OCI-LY7 (cell line): ENCODE measurements around the gene GCM1. TPM values are rescaled to one million over a fixed set of nuclear protein-coding genes. Genes with fewer than 3 reads are reported as not detected.

Experiments used
- BruUV-seq: library from RNA; stranded (reverse); fragments of 400-500 nt; replicated peaks from 2 replicates; lab custom pipeline; 2021; lab: Mats Ljungman, UMichigan
- CTCF ChIA-PET: fragments of 300-600 bp; sonication (Branson Sonifier 250); formaldehyde crosslinking; loops from one replicate; lab custom pipeline; 2022; ENCODE audit warnings: antibody characterized with exemption; ENCODE audit not compliant: unreplicated experiment; lab: Charles Lee
- POLR2A ChIA-PET: fragments of 300-600 bp; sonication (Branson Sonifier 250); formaldehyde crosslinking; loops from one replicate; lab custom pipeline; 2022; ENCODE audit warnings: antibody characterized with exemption; lab: Charles Lee
- DNase-seq: peaks from one replicate; pipeline ENCODE4 v3.0.0-alpha.2; 2015; ENCODE audit warnings: low spot score
- H2AFZ ChIP-seq: fragments of 200-600 bp; sonication (generic), shearing (Covaris generic); 2 replicates; pipeline ENCODE4 v1.6.1; 2014; ENCODE audit warnings: mild to moderate bottlenecking, antibody characterized with exemption, low read length, moderate library complexity
- H3K27ac ChIP-seq: fragments of 200-600 bp; sonication (generic); 2 replicates; pipeline ENCODE4 v1.5.1; 2014; ENCODE audit warnings: mixed run types, low read depth, mild to moderate bottlenecking, moderate library complexity, low read length, inconsistent platforms; ENCODE audit not compliant: poor library complexity, severe bottlenecking
- H3K36me3 ChIP-seq: fragments of 200-600 bp; sonication (generic); 2 replicates; pipeline ENCODE4 v1.6.1; 2014; ENCODE audit warnings: mild to moderate bottlenecking, antibody characterized with exemption, low read length, moderate library complexity, mixed read lengths; ENCODE audit not compliant: insufficient read depth
- H3K4me1 ChIP-seq: fragments of 200-600 bp; sonication (generic); 2 replicates; pipeline ENCODE4 v1.5.1; 2014; ENCODE audit warnings: mild to moderate bottlenecking, low read length; ENCODE audit not compliant: insufficient read depth, poor library complexity, severe bottlenecking
- H3K4me2 ChIP-seq: fragments of 200-600 bp; sonication (generic); 2 replicates; pipeline ENCODE4 v1.6.1; 2014; ENCODE audit warnings: mild to moderate bottlenecking, low read length
- H3K4me3 ChIP-seq: fragments of 200-600 bp; sonication (generic); 2 replicates; pipeline ENCODE4 v1.5.1; 2014; ENCODE audit warnings: mild to moderate bottlenecking, low read depth, low read length; ENCODE audit not compliant: poor library complexity, severe bottlenecking
- H3K79me2 ChIP-seq: fragments of 200-600 bp; sonication (generic); 2 replicates; pipeline ENCODE4 v1.6.1; 2016; ENCODE audit warnings: low read depth, mild to moderate bottlenecking, low read length, moderate library complexity, mixed read lengths; ENCODE audit not compliant: insufficient read depth
- H3K9me2 ChIP-seq: fragments of 200-600 bp; sonication (generic); 2 replicates; pipeline ENCODE4 v1.6.1; 2016; ENCODE audit warnings: mild to moderate bottlenecking, low read length, mixed read lengths; ENCODE audit not compliant: insufficient read depth
- H3K9me3 ChIP-seq: fragments of 200-600 bp; sonication (generic); 2 replicates; pipeline ENCODE4 v1.6.1; 2014; ENCODE audit warnings: mild to moderate bottlenecking, mixed run types, low read length, mixed read lengths
- H4K20me1 ChIP-seq: fragments of 200-600 bp; sonication (generic); 2 replicates; pipeline ENCODE4 v1.6.1; 2014; ENCODE audit warnings: mild to moderate bottlenecking, antibody characterized with exemption, low read length, moderate library complexity, mixed read lengths; ENCODE audit not compliant: insufficient read depth
- CTCF ChIP-seq: fragments of 200-600 bp; sonication (generic); conservative IDR thresholded peaks from 2 replicates; pipeline ENCODE4 v1.5.1; 2014; ENCODE audit warnings: mild to moderate bottlenecking, antibody characterized with exemption, low read length, moderate library complexity, mixed read lengths
- EZH2phosphoT487 ChIP-seq: fragments of 200-600 bp; sonication (generic); IDR thresholded peaks from 2 replicates; pipeline ENCODE4 v1.6.1; 2018; ENCODE audit warnings: low read depth, borderline replicate concordance, mild to moderate bottlenecking, mixed run types, antibody characterized with exemption, low read length, moderate library complexity, mixed read lengths
- intact Hi-C: fragments of 100-400 bp; cut with micrococcal nuclease; formaldehyde crosslinking; loops from one replicate; pipeline ENCODE4 v1.10.0; 2022; ENCODE audit not compliant: unreplicated experiment
- small RNA-seq: library from RNA; depleted of rRNA; stranded (forward); fragments of <200 nt; gene quantifications from one replicate; pipeline ENCODE3, GENCODE V24; 2014
- total RNA-seq, 2 experiments: library from RNA; depleted of rRNA in 1 of 2; stranded (reverse); fragments of >200 nt in 1 of 2; shearing (Covaris generic) in 1 of 2; gene quantifications; 2 replicates each; pipeline ENCODE4 v1.2.3, GENCODE V29; 2014 to 2022

Gene GCM1
- total RNA-seq, 2 experiments from 2014 or later: not detected

GRCh38 chr6:53089948-53090347 lies 58.7 kb downstream of the GCM1 start:
- Histone ChIP-seq H3K27ac (no peak overlapping the region), H2AFZ (no peak overlapping the region), H3K79me2 (no peaks in the 10 kb centered on the region), H3K9me2 (no peaks in the 10 kb centered on the region), H3K4me3 (no peak overlapping the region), H4K20me1 (no peaks in the 10 kb centered on the region), H3K36me3 (peaks cover 75% of the 10 kb centered on the region), H3K4me1 (no peaks in the 10 kb centered on the region), H3K9me3 (no peaks in the 10 kb centered on the region), H3K4me2 (no peak overlapping the region)
- ChIA-PET POLR2A (no interaction called here), CTCF (no interaction called here)
- TF ChIP-seq CTCF (no peak), EZH2phosphoT487 (no peak)
- intact Hi-C loops: no loop called here
- BruUV-seq: no TSS peak
- DNase-seq: no peak

- no peak overlapping the region for H3K27ac ChIP-seq
- peaks cover 78% of the 10 kb centered on the region for H3K36me3 ChIP-seq
- POLR2A ChIA-PET: no interaction called here
- H3K4me2 ChIP-seq: no peak overlapping the region
- H3K79me2 ChIP-seq: no peaks in the 10 kb centered on the region
- TF ChIP-seq CTCF: no peak
- no peak for TF ChIP-seq EZH2phosphoT487
- DNase-seq: no peak
- intact Hi-C loops: no loop called here
- no TSS peak for BruUV-seq
- H2AFZ ChIP-seq: no peak overlapping the region
- H3K9me3 ChIP-seq: no peaks in the 10 kb centered on the region
- no peak overlapping the region for H3K4me3 ChIP-seq
- no peaks in the 10 kb centered on the region for H4K20me1 ChIP-seq
- H3K9me2 ChIP-seq: no peaks in the 10 kb centered on the region
- H3K4me1 ChIP-seq: no peaks in the 10 kb centered on the region
- CTCF ChIA-PET: no interaction called here
Measured at GRCh38 chr6:53086302-53086701, 62.3 kb downstream of the GCM1 start.

- Histone ChIP-seq H3K27ac (no peak overlapping the region), H3K9me2 (no peaks in the 10 kb centered on the region), H3K4me3 (no peak overlapping the region), H3K4me1 (no peaks in the 10 kb centered on the region), H3K9me3 (no peaks in the 10 kb centered on the region), H2AFZ (no peak overlapping the region), H4K20me1 (no peaks in the 10 kb centered on the region), H3K36me3 (peaks cover 91% of the 10 kb centered on the region), H3K79me2 (no peaks in the 10 kb centered on the region), H3K4me2 (no peak overlapping the region)
- ChIA-PET POLR2A (interaction anchor here (0.7 to 1.4 kb wide), 5 partner anchors 14 to 381 kb away, joined by 3 to 6 read pairs (median 4); no protein-coding TSS in a partner anchor), CTCF (no interaction called here)
- intact Hi-C loops: no loop called here
- DNase-seq: no peak
- TF ChIP-seq EZH2phosphoT487: no peak
- TF ChIP-seq CTCF: no peak
- no TSS peak for BruUV-seq
Measured at GRCh38 chr6:53080813-53081212, 67.8 kb downstream of the GCM1 start.

Small RNA genes within 50 kb of the gene (small RNA-seq; reads per million reads assigned to genes)
- gene RN7SL244P (not detected), gene RNU6-464P (not detected)

Other genes starting within 250 kb of the GCM1 start
- not detected in 2 replicates for gene GSTA3, start 239.1 kb downstream of the GCM1 start, total RNA-seq (2014; rRNA removed; shearing (Covaris generic))
- not detected in 2 replicates for gene GSTA3, start 239.1 kb downstream of the GCM1 start, total RNA-seq (2022)
- 0.36 and 0.63 TPM in 2 replicates for gene GSTA4, start 153.6 kb downstream of the GCM1 start, total RNA-seq (2014; rRNA removed; shearing (Covaris generic))
- 1.0 and 1.1 TPM in 2 replicates for gene GSTA4, start 153.6 kb downstream of the GCM1 start, total RNA-seq (2022)
- gene CILK1, start 87.0 kb downstream of the GCM1 start, total RNA-seq (2014; rRNA removed; shearing (Covaris generic)): 6.2 and 6.9 TPM in 2 replicates
- 13.7 and 17.8 TPM in 2 replicates for gene CILK1, start 87.0 kb downstream of the GCM1 start, total RNA-seq (2022)
- 20.5 and 23.5 TPM in 2 replicates for gene FBXO9, start 83.4 kb downstream of the GCM1 start, total RNA-seq (2014; rRNA removed; shearing (Covaris generic))
- gene FBXO9, start 83.4 kb downstream of the GCM1 start, total RNA-seq (2022): 67.7 and 80.2 TPM in 2 replicates
- 65.4 and 66.8 TPM in 2 replicates for gene ELOVL5, start 200.1 kb upstream of the GCM1 start, total RNA-seq (2014; rRNA removed; shearing (Covaris generic))
- gene ELOVL5, start 200.1 kb upstream of the GCM1 start, total RNA-seq (2022): 97.1 and 107 TPM in 2 replicates